D721Med (cell line): ENCODE measurements around the gene AGT.

Source experiments
- DNase-seq: peaks from one replicate; pipeline ENCODE4 v3.0.0; 2011; ENCODE audit warnings: low spot score; ENCODE audit not compliant: insufficient read length
- FAIRE-seq: peaks from 2 replicates; lab custom pipeline; 2011; peaks lifted over from hg19 to GRCh38; lab: Jason Lieb, UNC
- TF ChIP-seq, protein P1 (sequence below): IDR thresholded peaks from 2 replicates; pipeline ENCODE4 v1.5.1; 2012; ENCODE audit warnings: mild to moderate bottlenecking, control low read depth; ENCODE audit not compliant: insufficient read depth; ENCODE audit errors: missing control alignments

The AGT gene

GRCh38 chr1:230706020-230706699 is 7.8 kb downstream of the AGT start:
- no peak for FAIRE-seq
- TF ChIP-seq, protein P1, sequence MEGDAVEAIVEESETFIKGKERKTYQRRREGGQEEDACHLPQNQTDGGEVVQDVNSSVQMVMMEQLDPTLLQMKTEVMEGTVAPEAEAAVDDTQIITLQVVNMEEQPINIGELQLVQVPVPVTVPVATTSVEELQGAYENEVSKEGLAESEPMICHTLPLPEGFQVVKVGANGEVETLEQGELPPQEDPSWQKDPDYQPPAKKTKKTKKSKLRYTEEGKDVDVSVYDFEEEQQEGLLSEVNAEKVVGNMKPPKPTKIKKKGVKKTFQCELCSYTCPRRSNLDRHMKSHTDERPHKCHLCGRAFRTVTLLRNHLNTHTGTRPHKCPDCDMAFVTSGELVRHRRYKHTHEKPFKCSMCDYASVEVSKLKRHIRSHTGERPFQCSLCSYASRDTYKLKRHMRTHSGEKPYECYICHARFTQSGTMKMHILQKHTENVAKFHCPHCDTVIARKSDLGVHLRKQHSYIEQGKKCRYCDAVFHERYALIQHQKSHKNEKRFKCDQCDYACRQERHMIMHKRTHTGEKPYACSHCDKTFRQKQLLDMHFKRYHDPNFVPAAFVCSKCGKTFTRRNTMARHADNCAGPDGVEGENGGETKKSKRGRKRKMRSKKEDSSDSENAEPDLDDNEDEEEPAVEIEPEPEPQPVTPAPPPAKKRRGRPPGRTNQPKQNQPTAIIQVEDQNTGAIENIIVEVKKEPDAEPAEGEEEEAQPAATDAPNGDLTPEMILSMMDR: no peak
- DNase-seq: no peak

- no peak for DNase-seq
- TF ChIP-seq, protein P1: no peak
- no peak for FAIRE-seq
Measured at GRCh38 chr1:230705289-230706019, 8.5 kb downstream of the AGT start.

DNA sequence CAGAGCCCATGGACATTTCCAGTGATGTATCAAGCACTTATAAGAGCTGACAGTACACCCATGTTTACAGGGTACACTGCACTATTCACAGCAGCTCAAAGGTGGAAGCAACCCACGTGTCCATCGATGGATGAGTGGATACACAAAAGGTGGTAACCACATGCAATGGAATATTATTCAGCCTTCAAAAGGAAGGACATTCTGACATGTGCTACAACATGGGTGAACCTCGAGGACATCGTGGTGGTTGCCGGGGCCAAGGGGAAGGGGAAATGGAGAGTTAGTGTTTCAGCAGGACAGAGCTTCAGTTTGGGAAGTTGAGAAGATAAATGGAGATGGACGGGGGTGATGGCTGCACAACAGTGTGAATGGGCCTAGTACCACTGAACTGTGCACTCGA is 9.1 kb downstream of the AGT start:
- DNase-seq: no peak
- no peak for FAIRE-seq
- TF ChIP-seq, protein P1: no peak

DNA sequence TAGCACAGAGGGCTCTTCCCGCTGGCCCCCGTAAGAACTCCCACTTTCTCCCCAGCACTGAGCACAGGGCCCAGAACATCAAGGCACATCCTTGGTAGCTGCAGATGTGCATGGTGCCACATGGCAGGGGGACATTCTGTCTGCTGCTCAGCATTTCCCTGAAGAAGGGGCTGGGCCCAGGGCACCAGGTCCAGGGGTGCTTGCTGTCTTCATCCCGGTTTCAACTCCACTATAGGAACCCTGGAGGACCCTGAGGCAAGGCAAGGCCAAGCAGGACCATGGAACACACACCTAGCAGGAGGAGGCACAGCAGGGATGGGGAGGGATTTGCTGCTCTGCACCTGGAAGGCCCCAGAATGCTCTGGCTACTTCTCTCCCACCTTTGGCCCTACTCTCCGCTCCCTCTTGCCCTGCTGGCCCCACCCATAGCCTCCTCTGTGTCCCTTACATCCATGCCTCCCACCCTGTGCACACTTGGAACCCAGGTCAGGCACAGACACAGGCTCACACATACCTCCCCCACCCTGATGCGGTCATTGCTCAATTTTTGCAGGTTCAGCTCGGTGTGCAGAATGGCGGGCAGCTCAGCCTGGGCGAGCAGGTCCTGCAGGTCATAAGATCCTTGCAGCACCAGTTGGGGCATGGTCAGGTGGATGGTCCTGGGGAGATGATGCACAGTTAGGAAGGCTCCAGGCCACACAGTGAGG is 10.1 kb downstream of the AGT start:
- no peak for DNase-seq
- TF ChIP-seq, protein P1: no peak
- no peak for FAIRE-seq

GRCh38 chr1:230702934-230703678 is 10.8 kb downstream of the AGT start:
- no peak for FAIRE-seq
- TF ChIP-seq, protein P1: no peak
- DNase-seq: no peak

DNA sequence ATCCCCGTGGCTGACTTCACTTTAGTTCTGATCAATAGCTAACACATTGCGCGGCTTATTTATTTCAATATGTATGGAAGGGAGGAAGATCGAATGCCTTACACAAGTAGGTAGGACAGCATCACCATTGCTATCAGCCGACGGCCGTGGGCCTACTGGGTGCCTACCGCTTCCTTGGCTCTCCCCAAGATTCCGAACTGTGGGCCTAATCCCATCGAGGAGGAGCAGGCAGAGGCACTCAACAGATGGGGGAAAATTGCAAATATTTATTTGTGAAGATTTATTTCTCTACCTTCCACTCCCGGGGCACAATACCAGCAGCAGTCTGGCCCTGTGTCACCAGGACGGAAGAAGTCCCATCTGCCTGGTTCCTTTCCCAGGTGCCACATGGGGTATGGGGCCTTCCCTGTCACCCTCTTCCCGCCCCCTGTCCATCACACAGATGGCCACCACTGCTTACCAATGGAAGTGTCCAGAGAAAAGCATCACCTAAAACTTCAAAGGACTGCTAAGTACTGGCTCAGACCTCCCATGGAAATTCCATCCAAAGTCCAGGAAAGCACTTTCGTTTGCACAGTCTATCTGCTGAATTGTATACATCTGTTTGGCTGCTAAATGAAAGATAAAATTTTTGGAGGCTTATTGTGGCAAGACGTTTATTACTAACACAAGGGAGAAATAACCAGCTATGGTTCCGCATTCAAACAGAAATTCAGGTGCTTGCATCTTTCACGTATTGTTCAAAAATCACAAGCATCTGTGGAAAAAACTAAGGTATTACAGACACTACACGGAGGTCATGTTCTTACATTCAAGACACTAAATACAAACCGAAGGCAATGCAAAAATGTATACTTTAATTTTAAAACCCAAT is 11.8 kb downstream of the AGT start:
- DNase-seq: no peak
- TF ChIP-seq, protein P1: no peak
- FAIRE-seq: no peak
